HL-60/S4 (cell line): ENCODE data around the gene PDSS2.
"Not testable (repeated sequence)": the region's sequence is repeated elsewhere in the genome, so short reads cannot be mapped to it uniquely, and the experiment has no call there.

Experiments
- in situ Hi-C: fragments of 300-500 bp; cut with MboI; formaldehyde crosslinking; loops from 2 replicates; pipeline ENCODE4 v1.14.3; 2022; ENCODE audit warnings: low sequenced_read_pairs

Gene PDSS2

DNA sequence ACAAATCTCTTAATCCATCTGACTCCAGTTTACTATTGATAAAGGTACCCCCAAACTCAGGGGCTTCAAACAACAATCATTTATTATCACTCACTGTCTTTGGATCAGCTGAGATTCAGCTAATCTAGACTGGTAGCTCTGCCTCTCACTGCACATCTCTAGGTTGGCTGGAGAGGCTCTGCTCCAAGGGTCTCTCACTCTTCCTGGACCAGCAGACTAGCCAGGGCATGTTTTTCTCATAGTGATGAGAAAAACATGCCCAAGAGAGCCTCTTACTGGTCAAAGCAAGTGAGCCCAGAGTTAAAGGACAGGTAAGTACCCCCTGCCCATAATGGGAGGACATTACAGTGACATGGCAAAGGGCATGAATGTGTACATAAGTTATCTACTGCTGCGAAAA is 228.9 kb downstream of the PDSS2 start:
- in situ Hi-C loops: no loop called here

DNA sequence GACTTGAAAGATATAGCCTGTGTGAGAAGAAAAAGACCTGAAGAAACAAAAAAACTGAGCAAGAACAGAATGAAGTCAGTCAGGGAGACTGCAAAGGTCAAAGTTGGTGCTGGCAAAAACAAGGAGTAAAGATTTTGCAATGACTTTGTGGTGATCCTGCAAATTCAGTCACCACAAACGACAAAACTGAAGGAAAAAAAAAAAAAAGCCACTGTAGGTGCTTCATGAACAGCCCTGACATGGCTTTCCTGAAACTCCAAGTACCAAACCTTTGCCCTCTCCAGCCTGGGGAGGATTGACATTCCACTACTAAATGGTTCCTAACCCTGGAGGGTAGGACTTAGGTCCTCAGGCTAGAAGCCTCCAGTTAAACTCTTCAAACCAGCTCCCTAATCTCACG is 229.3 kb downstream of the PDSS2 start:
- in situ Hi-C loops: no loop called here

DNA sequence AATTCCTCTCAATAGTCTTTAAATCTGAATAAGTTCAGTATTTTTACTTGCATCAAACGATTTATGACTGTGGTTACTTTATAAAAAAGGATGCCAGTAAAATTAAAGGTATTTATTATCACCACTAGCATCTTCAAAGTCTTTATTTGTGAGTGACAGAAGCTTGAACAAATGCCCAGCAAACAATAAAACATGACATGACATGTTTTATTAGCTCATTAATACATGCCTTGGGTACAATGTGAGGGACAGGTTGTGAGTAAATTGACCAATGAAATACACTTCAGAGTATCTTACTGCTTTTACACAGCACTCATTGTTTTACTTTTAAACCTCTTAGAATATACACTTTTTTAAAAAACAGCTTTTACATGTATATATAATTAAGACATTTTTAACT is 230.6 kb downstream of the PDSS2 start:
- in situ Hi-C loops: no loop called here

DNA sequence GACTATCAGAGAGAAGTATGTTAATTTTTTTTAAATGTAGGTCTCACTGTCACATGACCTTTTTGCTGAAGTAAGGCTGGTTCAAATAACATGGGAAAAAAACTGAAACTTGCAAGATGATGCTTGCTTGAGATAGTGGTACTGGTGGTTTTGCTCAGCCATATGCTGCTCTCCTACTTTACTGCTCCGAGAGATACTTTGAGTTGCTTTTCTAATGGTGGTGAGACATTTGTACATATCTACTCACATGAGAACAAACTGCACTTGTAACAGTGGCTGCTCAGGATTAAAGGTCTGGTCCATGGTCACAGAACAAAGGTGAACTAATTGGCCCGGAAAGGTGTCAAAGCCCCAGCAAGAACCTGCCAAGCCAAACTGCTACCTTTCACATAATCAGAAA is 237.8 kb downstream of the PDSS2 start:
- in situ Hi-C loops: no loop called here

GRCh38 chr6:107219851-107220250 is 239.5 kb downstream of the PDSS2 start:
- in situ Hi-C loops: no loop called here

GRCh38 chr6:107218142-107218541 is 241.2 kb downstream of the PDSS2 start:
- in situ Hi-C loops: no loop called here

GRCh38 chr6:107217248-107217647 is 242.1 kb downstream of the PDSS2 start:
- in situ Hi-C loops: no loop called here

GRCh38 chr6:107216197-107216933 is 243.0 kb downstream of the PDSS2 start:
- in situ Hi-C loops: no loop called here

GRCh38 chr6:107215334-107215733 is 244.0 kb downstream of the PDSS2 start:
- in situ Hi-C loops: no loop called here

DNA sequence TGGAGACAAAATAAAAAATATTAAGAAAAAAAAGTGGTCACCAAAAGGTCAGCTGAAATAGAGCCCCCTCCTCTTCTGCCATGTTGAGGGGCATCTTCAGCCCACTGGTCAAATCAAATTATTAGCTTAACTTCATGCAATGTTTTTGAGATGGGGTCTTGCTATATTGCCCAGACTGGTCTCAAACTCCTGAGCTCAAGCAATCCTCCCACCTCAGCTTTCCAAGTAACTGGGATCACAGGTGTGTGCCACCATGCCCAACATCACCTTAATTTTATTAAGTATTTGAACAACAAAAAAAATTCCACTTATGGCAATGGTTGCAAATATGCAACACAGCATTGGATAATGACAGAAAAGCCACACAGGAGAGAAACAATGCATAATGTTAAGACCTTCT is 244.7 kb downstream of the PDSS2 start:
- in situ Hi-C loops: no loop called here

- in situ Hi-C loops: no loop called here
Measured at GRCh38 chr6:107209406-107210305, 249.7 kb downstream of the PDSS2 start.

DNA sequence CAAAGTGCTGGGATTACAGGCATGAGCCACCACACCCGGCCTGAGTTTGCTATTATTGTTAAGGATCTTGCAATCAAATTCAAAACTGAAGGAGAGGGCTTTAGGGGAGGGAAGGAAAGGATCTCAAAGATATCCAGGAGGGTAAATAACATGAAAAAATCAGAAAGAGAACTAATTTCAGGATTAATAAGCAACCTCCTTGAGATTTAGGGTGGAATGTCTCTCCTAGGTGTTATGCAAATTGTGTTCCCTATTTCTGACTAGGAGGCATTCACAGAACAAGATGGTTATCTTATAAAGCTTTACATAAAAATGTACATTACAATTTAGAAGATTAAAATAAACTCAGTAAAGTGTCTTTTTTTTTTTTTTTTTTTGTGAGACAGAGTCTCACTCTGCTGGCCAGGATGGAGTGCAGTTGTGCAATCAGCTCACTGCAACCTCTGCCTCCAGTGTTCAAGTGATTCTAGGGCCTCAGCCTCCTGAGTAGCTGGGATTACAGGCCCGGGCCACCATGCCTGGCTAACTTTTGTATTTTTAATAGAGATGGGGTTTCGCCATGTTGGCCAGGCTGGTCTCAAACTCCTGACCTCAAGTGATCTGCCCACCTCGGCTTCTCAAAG is 252.0 kb downstream of the PDSS2 start:
- in situ Hi-C loops: no loop called here

GRCh38 chr6:107205058-107205998 is 254.0 kb downstream of the PDSS2 start:
- in situ Hi-C loops: no loop called here

- in situ Hi-C loops: no loop called here
Measured at GRCh38 chr6:107202876-107203468, 256.4 kb downstream of the PDSS2 start.

- in situ Hi-C loops: no loop called here
Measured at GRCh38 chr6:107198631-107199416, 260.5 kb downstream of the PDSS2 start.

GRCh38 chr6:107196152-107196551 is 263.2 kb downstream of the PDSS2 start:
- in situ Hi-C loops: no loop called here

DNA sequence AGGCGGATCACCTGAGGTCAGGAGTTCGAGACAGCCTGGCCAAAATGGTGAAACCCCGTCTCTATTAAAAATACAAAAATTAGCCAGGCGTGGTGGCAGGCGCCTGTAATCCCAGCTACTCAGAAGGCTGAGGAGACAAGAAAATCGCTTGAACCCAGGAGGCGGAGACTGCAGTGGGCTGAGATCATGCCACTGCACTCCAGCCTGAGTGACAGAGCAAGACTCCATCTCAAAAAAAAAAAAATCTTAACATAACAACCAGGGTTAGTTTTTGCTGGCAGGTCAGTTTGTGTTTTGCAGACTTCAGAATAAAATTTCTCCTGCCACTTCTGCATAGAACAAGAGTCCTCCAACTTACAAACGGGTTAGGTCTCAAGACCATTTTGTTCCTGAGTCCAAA is 264.6 kb downstream of the PDSS2 start:
- in situ Hi-C loops: not testable (repeated sequence)

GRCh38 chr6:107192830-107193229 is 266.5 kb downstream of the PDSS2 start:
- in situ Hi-C loops: no loop called here

GRCh38 chr6:107187630-107188029 is 271.7 kb downstream of the PDSS2 start:
- in situ Hi-C loops: no loop called here
